CD4-positive, alpha-beta T cell treated with Interferon alpha-2 for 1 hour (primary cell): ENCODE data around the gene ZBTB7C.

ENCODE experiments used
- DNase-seq, 2 donors: peaks; one replicate each; pipeline ENCODE4 v3.0.0-alpha.2; 2020 to 2022

The ZBTB7C gene

GRCh38 chr18:48387300-48387699, 21.9 kb downstream of the ZBTB7C start:
- DNase-seq: no peak

- DNase-seq: no peak
These were observed 23.6 kb downstream of the ZBTB7C start for GRCh38 chr18:48385596-48385995.

GRCh38 chr18:48376934-48377333, 32.2 kb downstream of the ZBTB7C start:
- no peak for DNase-seq

GRCh38 chr18:48376406-48376805, 32.8 kb downstream of the ZBTB7C start:
- no peak for DNase-seq

DNA sequence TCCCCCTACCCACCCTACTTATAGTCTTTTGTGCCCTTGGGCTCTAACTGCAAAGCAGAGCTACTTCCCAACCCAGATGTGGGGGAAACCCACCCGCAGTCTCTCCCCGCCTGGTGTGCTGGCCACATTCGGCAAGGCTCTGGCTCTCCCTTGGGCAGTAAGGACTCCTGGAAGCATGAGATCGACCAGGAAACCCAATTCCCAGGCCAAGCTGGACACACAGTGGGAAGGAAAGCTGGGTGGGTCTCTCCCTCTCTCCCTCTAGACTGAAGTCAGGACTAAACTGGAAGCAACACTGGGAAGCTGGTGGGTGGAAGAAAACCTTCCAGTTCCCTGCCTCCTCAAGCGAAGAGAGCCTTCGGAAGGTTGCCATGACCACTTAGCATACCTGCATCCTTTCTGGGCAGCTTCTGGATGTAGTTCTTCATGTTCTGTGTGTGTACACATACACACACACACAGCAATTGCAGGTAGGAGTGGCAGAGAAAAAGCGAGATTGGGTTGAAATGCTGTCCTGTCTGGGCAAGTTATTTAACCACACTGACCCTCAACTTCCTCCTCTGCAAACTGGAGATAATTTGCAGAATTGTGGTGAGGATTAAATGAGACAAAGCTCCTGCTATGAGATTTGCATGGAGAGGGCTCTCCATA, 33.9 kb downstream of the ZBTB7C start:
- no peak for DNase-seq

DNA sequence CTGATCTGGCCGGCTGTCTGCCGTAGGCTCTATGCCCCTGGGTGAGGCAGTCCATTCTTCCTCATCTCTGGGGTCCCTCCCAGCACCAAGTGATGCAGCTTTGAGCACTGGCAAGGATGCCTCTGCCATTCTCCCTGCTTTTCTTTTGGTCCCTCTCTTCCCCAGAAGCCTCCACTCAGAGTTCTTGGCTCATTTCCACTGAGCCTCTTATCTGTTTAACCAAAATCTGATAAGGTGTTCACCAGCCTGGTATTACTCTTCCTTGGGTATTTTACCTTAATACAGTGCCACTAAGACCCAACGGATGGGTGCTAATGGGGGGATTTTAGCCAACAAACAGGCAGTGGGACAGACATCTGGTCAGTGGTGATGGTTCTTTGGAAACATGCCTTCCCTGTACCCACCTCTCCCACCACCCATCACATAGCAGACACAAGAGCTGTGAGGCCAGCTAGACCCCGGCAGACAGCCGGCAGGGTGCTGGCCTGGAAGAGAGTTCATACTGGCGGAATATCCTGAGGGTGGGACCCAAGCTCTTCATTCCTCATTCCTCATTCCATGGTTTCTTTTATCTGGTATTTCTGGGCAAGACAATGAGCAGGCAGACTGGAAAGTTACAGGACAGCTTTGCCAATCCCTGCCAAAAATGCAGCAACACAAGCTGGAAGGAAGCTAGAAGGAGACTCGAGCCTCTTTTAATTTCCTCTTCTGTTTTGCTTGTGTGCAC, 34.6 kb downstream of the ZBTB7C start:
- no peak for DNase-seq

- DNase-seq: no peak
These were observed 37.2 kb downstream of the ZBTB7C start for GRCh38 chr18:48371854-48372602.

DNA sequence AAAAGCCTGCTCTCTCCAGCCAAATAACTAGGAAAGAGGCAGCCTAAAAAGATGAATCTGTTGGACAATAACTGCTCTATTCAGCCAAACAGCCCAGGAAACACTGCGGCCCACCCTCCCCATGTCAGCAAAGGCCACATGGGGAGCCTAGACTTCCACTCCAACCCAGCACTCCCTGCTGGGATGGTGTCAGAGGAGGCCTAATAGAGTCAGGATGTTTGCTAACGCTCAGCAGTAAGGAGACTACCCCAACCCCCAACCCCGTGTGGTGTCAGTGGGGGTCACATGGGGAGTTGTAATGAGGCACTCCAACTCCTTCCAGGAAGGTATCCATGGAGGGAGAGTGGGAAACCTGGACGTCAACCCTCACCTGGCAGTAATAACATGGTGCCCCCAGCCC, 41.6 kb downstream of the ZBTB7C start:
- DNase-seq: no peak

- DNase-seq: no peak
These were observed 43.2 kb downstream of the ZBTB7C start for GRCh38 chr18:48365965-48366364.

DNA sequence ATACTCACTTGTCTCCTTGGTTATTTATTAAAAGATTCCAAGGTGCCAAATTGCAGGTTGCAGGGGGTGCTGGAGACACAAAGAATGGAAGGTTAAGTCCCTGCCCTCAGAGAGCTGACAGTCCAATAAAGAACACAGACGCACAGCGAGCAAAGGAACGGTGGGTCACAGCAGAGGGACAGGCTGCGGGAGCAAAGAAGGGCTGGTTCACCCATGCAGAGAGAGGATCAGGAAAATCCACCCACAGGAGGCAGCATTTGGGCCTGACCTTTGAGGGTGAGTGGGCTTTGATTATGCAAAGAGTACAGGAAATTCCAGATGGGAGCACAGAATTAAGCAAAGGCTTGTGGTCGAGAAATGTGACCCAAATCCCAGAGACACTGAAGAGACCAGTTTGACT, 45.0 kb downstream of the ZBTB7C start:
- DNase-seq: no peak

- no peak for DNase-seq
These were observed 46.0 kb downstream of the ZBTB7C start for GRCh38 chr18:48363175-48363574.

DNA sequence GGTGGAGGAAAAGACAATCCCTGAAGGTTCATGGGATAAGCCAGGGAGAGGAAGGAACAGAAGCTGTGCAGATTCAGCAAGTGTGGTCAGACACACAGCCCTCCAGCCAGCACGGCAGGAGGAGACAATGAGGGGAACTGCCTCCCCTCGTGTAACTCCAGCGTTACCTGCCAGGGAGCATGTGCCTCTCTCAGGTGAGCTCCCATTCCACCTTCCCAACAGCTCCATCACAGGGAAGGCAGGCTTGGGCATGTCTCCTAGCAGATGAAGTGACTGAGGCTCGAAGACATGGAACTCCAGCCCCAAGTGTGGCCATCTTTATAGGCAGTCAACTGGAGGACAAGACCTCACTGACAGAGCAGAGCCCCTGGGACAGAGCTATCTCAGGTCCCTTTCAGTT, 47.4 kb downstream of the ZBTB7C start:
- no peak for DNase-seq

DNA sequence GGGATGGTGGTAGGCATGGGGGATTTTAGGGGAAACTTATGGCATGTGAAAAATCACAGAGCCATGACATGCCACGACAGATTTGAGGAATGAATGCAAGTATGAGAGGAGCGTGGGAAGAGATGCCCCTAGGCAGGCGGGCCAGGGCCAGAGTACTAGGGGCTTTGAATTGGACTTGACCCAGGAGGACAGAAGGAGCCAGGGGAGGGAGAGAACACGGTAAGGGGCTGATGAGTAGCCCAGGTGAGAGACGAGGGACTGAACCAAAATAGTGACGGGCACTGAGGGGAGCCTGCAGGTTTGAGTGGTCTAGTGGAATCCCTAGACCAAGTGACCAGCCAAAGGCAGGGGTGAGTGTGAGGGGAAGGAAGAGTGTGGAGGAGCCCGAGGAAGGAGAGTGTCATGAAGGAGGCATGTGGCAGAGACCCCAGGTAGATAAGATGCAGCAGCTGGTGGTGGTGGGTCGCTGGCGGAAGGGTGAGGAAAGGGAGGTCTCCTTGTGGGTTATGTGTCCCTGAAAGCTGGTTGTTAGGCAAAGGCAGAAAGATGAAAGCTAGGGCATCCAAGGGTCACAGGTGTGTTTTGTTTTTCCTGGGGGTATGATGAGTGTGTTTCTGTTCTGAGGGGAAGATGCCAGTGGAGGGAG, 48.7 kb downstream of the ZBTB7C start:
- no peak for DNase-seq

- DNase-seq: no peak
These were observed 49.6 kb downstream of the ZBTB7C start for GRCh38 chr18:48359626-48360025.

DNA sequence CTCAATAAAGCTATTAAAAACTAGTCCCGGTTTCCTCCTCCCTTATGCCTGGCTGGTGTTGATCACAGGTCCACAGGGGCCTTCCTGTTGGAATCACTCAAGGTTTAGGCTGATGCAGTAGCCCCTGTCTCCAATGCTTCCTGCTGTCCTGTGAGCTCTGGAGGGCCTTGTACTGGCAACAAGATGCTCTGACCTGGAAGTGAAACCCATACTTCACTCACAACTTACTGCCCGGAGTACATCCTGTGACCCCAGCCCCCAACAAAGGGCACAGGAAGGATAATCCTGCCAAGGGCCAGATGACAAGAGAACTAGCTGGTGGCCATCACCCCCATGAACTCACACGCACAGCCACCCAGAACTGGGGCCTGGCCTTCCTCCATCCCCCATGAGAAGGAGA, 50.3 kb downstream of the ZBTB7C start:
- no peak for DNase-seq

- DNase-seq: no peak
These were observed 52.1 kb downstream of the ZBTB7C start for GRCh38 chr18:48356909-48357631.

- no peak for DNase-seq
These were observed 52.9 kb downstream of the ZBTB7C start for GRCh38 chr18:48356151-48356745.

GRCh38 chr18:48355276-48356115, 53.7 kb downstream of the ZBTB7C start:
- DNase-seq: no peak

GRCh38 chr18:48354746-48355260, 54.4 kb downstream of the ZBTB7C start:
- no peak for DNase-seq

DNA sequence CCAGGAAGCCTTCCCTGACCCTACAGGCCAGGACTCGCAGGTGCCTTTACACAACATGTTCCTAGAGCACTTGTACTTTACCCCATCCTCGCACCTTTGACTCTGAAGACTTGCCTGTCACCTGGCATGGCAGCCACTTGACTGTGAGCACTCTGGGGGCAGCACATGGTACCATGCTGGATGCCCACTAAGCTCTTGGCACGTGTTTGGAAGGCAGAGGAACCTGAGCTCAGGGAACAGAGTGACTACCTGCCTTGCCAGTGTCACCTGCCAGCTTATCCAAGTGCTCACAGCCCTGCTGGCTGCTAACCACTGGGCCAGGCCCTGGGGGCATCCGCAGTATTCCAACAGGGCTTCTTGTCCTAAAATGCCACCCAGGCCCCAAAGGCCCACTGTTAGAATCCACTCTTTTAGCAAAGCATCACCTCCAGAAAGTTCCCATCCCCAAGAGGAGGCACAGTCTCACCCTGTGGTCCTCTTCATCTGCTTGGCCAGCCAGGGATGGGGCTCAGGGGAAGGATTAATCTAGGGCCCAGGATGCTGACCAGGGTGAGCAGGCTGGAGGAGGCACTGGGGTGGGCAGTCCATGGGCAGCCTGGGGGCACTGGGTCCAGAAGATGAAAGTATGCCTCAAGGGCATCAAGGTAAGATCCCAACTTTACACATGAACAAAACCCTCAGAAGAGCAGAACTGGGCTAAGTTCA, 57.0 kb downstream of the ZBTB7C start:
- no peak for DNase-seq
